Karpas-422 (cell line): ENCODE measurements around the gene NPTX2. TPM values are rescaled to one million over a fixed set of nuclear protein-coding genes. Genes with fewer than 3 reads are reported as not detected.

ENCODE experiments used
- DNase-seq: peaks from one replicate; pipeline ENCODE4 v3.0.0-alpha.2; 2015
- H2AFZ ChIP-seq: fragments of 200-600 bp; sonication (generic); 2 replicates; pipeline ENCODE4 v1.6.1; 2014; ENCODE audit warnings: antibody characterized with exemption, low read length, mixed read lengths
- H3K27ac ChIP-seq: fragments of 200-600 bp; sonication (generic); 2 replicates; pipeline ENCODE4 v1.5.1; 2014; ENCODE audit warnings: mild to moderate bottlenecking, low read length, moderate library complexity
- H3K27me3 ChIP-seq: fragments of 200-600 bp; sonication (generic); 2 replicates; pipeline ENCODE4 v1.6.1; 2014; ENCODE audit warnings: low read length, mixed read lengths
- H3K36me3 ChIP-seq: fragments of 200-600 bp; sonication (generic); 2 replicates; pipeline ENCODE4 v1.6.1; 2014; ENCODE audit warnings: low read length, mixed read lengths; ENCODE audit not compliant: insufficient read depth
- H3K4me1 ChIP-seq: fragments of 200-600 bp; sonication (generic); 2 replicates; pipeline ENCODE4 v1.6.1; 2014; ENCODE audit warnings: mild to moderate bottlenecking, low read length, mixed read lengths
- H3K4me2 ChIP-seq: fragments of 200-600 bp; sonication (generic); 2 replicates; pipeline ENCODE4 v1.6.1; 2014; ENCODE audit warnings: low read length, low read depth, mild to moderate bottlenecking; ENCODE audit not compliant: poor library complexity, severe bottlenecking
- H3K4me3 ChIP-seq: fragments of 200-600 bp; sonication (generic); 2 replicates; pipeline ENCODE4 v1.5.1; 2014; ENCODE audit warnings: mild to moderate bottlenecking, antibody characterized with exemption, low read length, mixed read lengths
- H3K79me2 ChIP-seq: fragments of 200-600 bp; sonication (generic); 2 replicates; pipeline ENCODE4 v1.6.1; 2014; ENCODE audit warnings: mild to moderate bottlenecking, low read length, mixed read lengths
- H3K9ac ChIP-seq: fragments of 200-600 bp; sonication (generic); 2 replicates; pipeline ENCODE4 v1.6.0; 2014; ENCODE audit warnings: low read length
- H3K9me2 ChIP-seq: fragments of 200-600 bp; sonication (generic), shearing (Covaris generic); replicated peaks from 2 replicates; pipeline ENCODE4 v1.6.0; 2014; ENCODE audit warnings: mild to moderate bottlenecking, low read length, moderate library complexity; ENCODE audit not compliant: insufficient read depth
- H3K9me3 ChIP-seq: fragments of 300-700, 200-600 bp; sonication (generic); 2 replicates; pipeline ENCODE4 v1.6.1; 2014; ENCODE audit warnings: low read length, mixed read lengths
- H4K20me1 ChIP-seq: fragments of 200-600 bp; sonication (generic); 2 replicates; pipeline ENCODE4 v1.6.1; 2014; ENCODE audit warnings: mild to moderate bottlenecking, antibody characterized with exemption, low read length, low read depth; ENCODE audit not compliant: insufficient read depth
- total RNA-seq: library from RNA; depleted of rRNA; stranded (reverse); fragments of >200 nt; shearing (Covaris generic); gene quantifications from 2 replicates; pipeline ENCODE4 v1.2.3, GENCODE V29; 2014; ENCODE audit warnings: low replicate concordance

The NPTX2 gene
- total RNA-seq, 1 experiment from 2014 or later = not detected

GRCh38 chr7:98622926-98623325, 5.8 kb downstream of the NPTX2 start:
- H3K27me3 ChIP-seq = no peaks in the 10 kb centered on the region

GRCh38 chr7:98624846-98625420, 7.8 kb downstream of the NPTX2 start:
- Histone ChIP-seq H3K4me1 (peaks cover 7% of the 10 kb centered on the region), H3K9me3 (no peaks in the 10 kb centered on the region), H2AFZ (no peak overlapping the region), H4K20me1 (no peaks in the 10 kb centered on the region), H3K36me3 (no peaks in the 10 kb centered on the region), H3K9me2 (no peaks in the 10 kb centered on the region), H3K79me2 (no peaks in the 10 kb centered on the region), H3K4me3 (no peak overlapping the region), H3K4me2 (no peak overlapping the region), H3K9ac (no peak overlapping the region), H3K27ac (no peak overlapping the region), H3K27me3 (no peaks in the 10 kb centered on the region)
- no peak for DNase-seq

More at GRCh38 chr7:98622926-98623325, 5.8 kb downstream of the NPTX2 start:
- no peak overlapping the region for H3K4me2 ChIP-seq
- H3K9me2 ChIP-seq = no peaks in the 10 kb centered on the region
- H3K9me3 ChIP-seq = no peaks in the 10 kb centered on the region
- no peak overlapping the region for H3K4me3 ChIP-seq
- peaks cover 16% of the 10 kb centered on the region for H3K4me1 ChIP-seq
- H4K20me1 ChIP-seq = no peaks in the 10 kb centered on the region; the same call in 1 of the 2 replicates
- H2AFZ ChIP-seq = no peak overlapping the region
- no peaks in the 10 kb centered on the region for H3K79me2 ChIP-seq
- H3K27ac ChIP-seq = no peak overlapping the region
- no peaks in the 10 kb centered on the region for H3K36me3 ChIP-seq
- DNase-seq = no peak
- no peak overlapping the region for H3K9ac ChIP-seq

- Histone ChIP-seq H4K20me1 (no peaks in the 10 kb centered on the region), H2AFZ (no peak overlapping the region), H3K9me2 (no peaks in the 10 kb centered on the region), H3K9me3 (no peaks in the 10 kb centered on the region), H3K27me3 (no peaks in the 10 kb centered on the region; the same call in 1 of the 2 replicates), H3K4me3 (no peak overlapping the region), H3K9ac (no peak overlapping the region), H3K36me3 (no peaks in the 10 kb centered on the region), H3K27ac (no peak overlapping the region), H3K79me2 (no peaks in the 10 kb centered on the region), H3K4me1 (peaks cover 8% of the 10 kb centered on the region), H3K4me2 (no peak overlapping the region)
- no peak for DNase-seq
Observed at GRCh38 chr7:98626460-98627412, 9.7 kb downstream of the NPTX2 start.

- no peak overlapping the region for H3K4me2 ChIP-seq
- peaks cover 11% of the 10 kb centered on the region for H3K4me1 ChIP-seq
- H3K9me2 ChIP-seq = no peaks in the 10 kb centered on the region
- no peak overlapping the region for H3K9ac ChIP-seq
- no peak overlapping the region for H2AFZ ChIP-seq
- H3K27me3 ChIP-seq = no peaks in the 10 kb centered on the region; the same call in 1 of the 2 replicates
- DNase-seq = no peak
- H3K4me3 ChIP-seq = no peak overlapping the region
- no peaks in the 10 kb centered on the region for H3K79me2 ChIP-seq
- H3K27ac ChIP-seq = no peak overlapping the region
- H3K9me3 ChIP-seq = no peaks in the 10 kb centered on the region
- H3K36me3 ChIP-seq = no peaks in the 10 kb centered on the region
- H4K20me1 ChIP-seq = no peaks in the 10 kb centered on the region
Observed at GRCh38 chr7:98627413-98627790, 10.3 kb downstream of the NPTX2 start.

- no peak overlapping the region for H2AFZ ChIP-seq
- no peaks in the 10 kb centered on the region for H3K9me3 ChIP-seq
- H3K4me1 ChIP-seq = peaks cover 11% of the 10 kb centered on the region
- DNase-seq = no peak
- H3K4me2 ChIP-seq = no peak overlapping the region
- no peaks in the 10 kb centered on the region for H3K36me3 ChIP-seq
- H4K20me1 ChIP-seq = no peaks in the 10 kb centered on the region
- no peaks in the 10 kb centered on the region; the same call in 1 of the 2 replicates for H3K27me3 ChIP-seq
- no peaks in the 10 kb centered on the region for H3K9me2 ChIP-seq
- H3K9ac ChIP-seq = no peak overlapping the region
- H3K27ac ChIP-seq = no peak overlapping the region
- no peak overlapping the region for H3K4me3 ChIP-seq
- H3K79me2 ChIP-seq = no peaks in the 10 kb centered on the region
Observed at GRCh38 chr7:98628418-98628817, 11.3 kb downstream of the NPTX2 start.

GRCh38 chr7:98629001-98629431, 11.9 kb downstream of the NPTX2 start:
- H3K4me3 ChIP-seq = no peak overlapping the region
- DNase-seq = no peak
- no peaks in the 10 kb centered on the region; the same call in 1 of the 2 replicates for H3K27me3 ChIP-seq
- no peak overlapping the region for H2AFZ ChIP-seq
- no peak overlapping the region for H3K27ac ChIP-seq
- H3K36me3 ChIP-seq = no peaks in the 10 kb centered on the region
- H3K9me2 ChIP-seq = no peaks in the 10 kb centered on the region
- no peaks in the 10 kb centered on the region for H4K20me1 ChIP-seq
- no peaks in the 10 kb centered on the region for H3K79me2 ChIP-seq
- no peak overlapping the region for H3K9ac ChIP-seq
- no peak overlapping the region for H3K4me2 ChIP-seq
- H3K9me3 ChIP-seq = no peaks in the 10 kb centered on the region
- peaks cover 12% of the 10 kb centered on the region for H3K4me1 ChIP-seq

GRCh38 chr7:98630149-98630548, 13.1 kb downstream of the NPTX2 start:
- H3K79me2 ChIP-seq = no peaks in the 10 kb centered on the region
- H4K20me1 ChIP-seq = no peaks in the 10 kb centered on the region
- H3K9ac ChIP-seq = no peak overlapping the region
- no peaks in the 10 kb centered on the region for H3K9me3 ChIP-seq
- H3K4me2 ChIP-seq = no peak overlapping the region
- no peak overlapping the region for H3K4me3 ChIP-seq
- H2AFZ ChIP-seq = no peak overlapping the region
- no peak overlapping the region for H3K27ac ChIP-seq
- no peaks in the 10 kb centered on the region for H3K36me3 ChIP-seq
- peaks cover 12% of the 10 kb centered on the region for H3K4me1 ChIP-seq
- DNase-seq = peak; percentile 12
- H3K27me3 ChIP-seq = no peaks in the 10 kb centered on the region; the same call in 1 of the 2 replicates
- H3K9me2 ChIP-seq = no peaks in the 10 kb centered on the region

- Histone ChIP-seq H3K27ac (no peak overlapping the region), H3K9me3 (no peaks in the 10 kb centered on the region), H3K79me2 (no peaks in the 10 kb centered on the region), H3K4me3 (no peak overlapping the region), H4K20me1 (no peaks in the 10 kb centered on the region), H3K9ac (no peak overlapping the region), H3K4me2 (no peak overlapping the region), H3K36me3 (no peaks in the 10 kb centered on the region), H3K4me1 (peaks cover 7% of the 10 kb centered on the region), H3K9me2 (no peaks in the 10 kb centered on the region), H3K27me3 (no peaks in the 10 kb centered on the region; the same call in 1 of the 2 replicates), H2AFZ (no peak overlapping the region)
- DNase-seq = peak; percentile 22
Observed at GRCh38 chr7:98630770-98631169, 13.7 kb downstream of the NPTX2 start.
